ENCODE data around the gene APOO. TPM values are rescaled to one million over a fixed set of nuclear protein-coding genes. Genes with fewer than 3 reads are reported as not detected.

Gene APOO
- total RNA-seq, 1 experiment from 2014 or later, result 95.3 TPM

DNA sequence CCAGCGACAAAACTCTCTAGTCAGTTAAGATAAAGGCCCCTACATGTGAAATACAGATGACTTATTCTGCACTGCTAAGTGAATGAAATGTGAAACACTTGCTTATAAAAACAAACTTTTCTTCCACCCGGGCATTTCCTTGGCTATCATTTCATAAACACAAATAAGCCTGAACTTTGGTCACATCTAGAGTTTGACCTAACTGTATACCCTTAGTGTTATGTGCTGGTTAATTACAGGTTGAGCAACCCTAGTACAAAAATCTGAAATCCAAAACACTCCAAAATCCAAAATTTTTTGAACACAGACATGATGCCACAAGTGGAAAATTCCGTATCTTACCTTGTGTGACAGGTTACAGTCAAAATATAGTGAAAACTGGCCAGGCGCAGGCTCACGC is 78.9 kb downstream of the APOO start:
- TF ChIP-seq, protein P1, sequence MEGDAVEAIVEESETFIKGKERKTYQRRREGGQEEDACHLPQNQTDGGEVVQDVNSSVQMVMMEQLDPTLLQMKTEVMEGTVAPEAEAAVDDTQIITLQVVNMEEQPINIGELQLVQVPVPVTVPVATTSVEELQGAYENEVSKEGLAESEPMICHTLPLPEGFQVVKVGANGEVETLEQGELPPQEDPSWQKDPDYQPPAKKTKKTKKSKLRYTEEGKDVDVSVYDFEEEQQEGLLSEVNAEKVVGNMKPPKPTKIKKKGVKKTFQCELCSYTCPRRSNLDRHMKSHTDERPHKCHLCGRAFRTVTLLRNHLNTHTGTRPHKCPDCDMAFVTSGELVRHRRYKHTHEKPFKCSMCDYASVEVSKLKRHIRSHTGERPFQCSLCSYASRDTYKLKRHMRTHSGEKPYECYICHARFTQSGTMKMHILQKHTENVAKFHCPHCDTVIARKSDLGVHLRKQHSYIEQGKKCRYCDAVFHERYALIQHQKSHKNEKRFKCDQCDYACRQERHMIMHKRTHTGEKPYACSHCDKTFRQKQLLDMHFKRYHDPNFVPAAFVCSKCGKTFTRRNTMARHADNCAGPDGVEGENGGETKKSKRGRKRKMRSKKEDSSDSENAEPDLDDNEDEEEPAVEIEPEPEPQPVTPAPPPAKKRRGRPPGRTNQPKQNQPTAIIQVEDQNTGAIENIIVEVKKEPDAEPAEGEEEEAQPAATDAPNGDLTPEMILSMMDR (conservative IDR thresholded peaks at IDR 0.05), result no peak
- H3K79me2 ChIP-seq (ENCODE audit: insufficient read depth, low read length), result no peaks in the 10 kb centered on the region
- Mint-ChIP-seq H3K36me3 (ENCODE audit: insufficient read depth in 1 of 3, low read depth in 3 of 3) (peaks cover 0 to 7% (median 0%) of the 10 kb centered on the region in 3 experiments; a peak in 2 of 7 replicates), H3K4me1 (no peaks in the 10 kb centered on the region), H3K27me3 (ENCODE audit: low read depth) (no peaks in the 10 kb centered on the region), H3K27ac (no peak overlapping the region), H3K4me3 (no peak overlapping the region), H3K9me3 (no peaks in the 10 kb centered on the region)
- no peak for DNase-seq
- no peaks in the 10 kb centered on the region for H3K79me1 ChIP-seq (ENCODE audit: insufficient read depth, low read depth, low read length, poor library complexity, severe bottlenecking)
- no peak overlapping the region for H3K27ac ChIP-seq (ENCODE audit: insufficient read length, low read depth, low read length)
- H3K4me1 ChIP-seq (ENCODE audit: insufficient read depth, low read length), result no peaks in the 10 kb centered on the region
- H2AK5ac ChIP-seq (ENCODE audit: insufficient read length, low read length), result no peak overlapping the region
- H3K4me2 ChIP-seq (ENCODE audit: insufficient read depth, insufficient read length, low read length), result no peak overlapping the region
- H3K56ac ChIP-seq (ENCODE audit: insufficient read length, low read depth, low read length), result no peak overlapping the region
- H4K91ac ChIP-seq (ENCODE audit: insufficient read length, low read depth, low read length), result no peak overlapping the region
- WGBS (ENCODE audit: extremely low coverage, insufficient read length, low lambda C conversion rate), result no CpG with 5 or more reads among the region's 5 CpGs
- H2BK15ac ChIP-seq (ENCODE audit: low read depth, low read length), result no peak overlapping the region
- H2BK5ac ChIP-seq (ENCODE audit: insufficient read length, low read length), result no peak overlapping the region
- H2BK12ac ChIP-seq (ENCODE audit: insufficient read length, low read depth, low read length), result no peak overlapping the region
- H3T11ph ChIP-seq (ENCODE audit: low read length), result no peak overlapping the region
- H3K23me2 ChIP-seq (ENCODE audit: insufficient read length, low read depth, low read length, poor library complexity, severe bottlenecking), result no peaks in the 10 kb centered on the region
- H2BK120ac ChIP-seq (ENCODE audit: low read depth, low read length, poor library complexity, severe bottlenecking), result no peak overlapping the region
- no peak overlapping the region for H4K5ac ChIP-seq (ENCODE audit: insufficient read length, low read depth, low read length)
- H4K20me1 ChIP-seq (ENCODE audit: control insufficient read depth, insufficient read depth, insufficient read length), result no peaks in the 10 kb centered on the region
- no peak overlapping the region for H3K9ac ChIP-seq (ENCODE audit: extremely low read depth, insufficient read length, low read length)
- no peak overlapping the region for H3K23ac ChIP-seq (ENCODE audit: insufficient read length, low read depth, low read length)
- no peak overlapping the region for H3K14ac ChIP-seq (ENCODE audit: insufficient read depth, low read length)
- no peak overlapping the region for H2BK20ac ChIP-seq (ENCODE audit: low read depth, low read length, poor library complexity, severe bottlenecking)
- H2AFZ ChIP-seq (ENCODE audit: low read length), result no peak overlapping the region
- no peaks in the 10 kb centered on the region for H3K27me3 ChIP-seq (ENCODE audit: insufficient read depth, low read length)
- H3K9me3 ChIP-seq (ENCODE audit: control insufficient read depth, low read depth, low read length), result no peaks in the 10 kb centered on the region
- no peak overlapping the region for H4K8ac ChIP-seq (replicated peaks; ENCODE audit: insufficient read length, low read depth, low read length)
- no peak overlapping the region for H3K18ac ChIP-seq (ENCODE audit: insufficient read length, low read depth, low read length)
- no peak overlapping the region for H3K4ac ChIP-seq (ENCODE audit: low read depth, low read length)

All from H9 (cell line).